Fibroblast of lung (primary cell): ENCODE data around the gene MYADM. TPM values are rescaled to one million over a fixed set of nuclear protein-coding genes. Genes with fewer than 3 reads are reported as not detected.

Experiments
- DNase-seq, 2 donors: peaks; one replicate each; pipeline versions ENCODE4 v3.0.0 to v3.0.0-alpha.2; 2010; ENCODE audit warnings: low read depth in 2 of 2
- H2AFZ ChIP-seq: 2 replicates; pipeline ENCODE4 v1.5.1; 2012; ENCODE audit warnings: low read length, control low read depth, inconsistent platforms
- H3K27ac ChIP-seq: 2 replicates; pipeline ENCODE4 v1.5.1; 2011; ENCODE audit warnings: low read length, control low read depth; ENCODE audit not compliant: insufficient read depth
- H3K27me3 ChIP-seq: 2 replicates; pipeline ENCODE4 v1.5.1; 2011; ENCODE audit warnings: mild to moderate bottlenecking, low read length; ENCODE audit not compliant: control insufficient read depth, insufficient read depth
- H3K36me3 ChIP-seq: 2 replicates; pipeline ENCODE4 v1.5.1; 2011; ENCODE audit warnings: low read length; ENCODE audit not compliant: control insufficient read depth, insufficient read depth
- H3K4me1 ChIP-seq: 2 replicates; pipeline ENCODE4 v1.5.1; 2011; ENCODE audit warnings: low read length; ENCODE audit not compliant: control insufficient read depth, insufficient read depth; ENCODE audit errors: extremely low read depth
- H3K4me2 ChIP-seq: 2 replicates; pipeline ENCODE4 v1.5.1; 2011; ENCODE audit warnings: low read length, control low read depth; ENCODE audit not compliant: insufficient read depth; ENCODE audit errors: extremely low read depth
- H3K4me3 ChIP-seq, 4 experiments: fragments of 200-600 bp in 1 of 4; sonication (generic) in 1 of 4; replicated peaks in 1 of 4; 2 replicates each; pipeline ENCODE4 v1.5.1; 2011 to 2016; ENCODE audit warnings: low read length in 4 of 4, low read depth in 3 of 4, mild to moderate bottlenecking in 3 of 4, control low read depth in 2 of 4, inconsistent platforms in 1 of 4, mixed read lengths in 1 of 4; ENCODE audit not compliant: insufficient read depth in 1 of 4; ENCODE audit errors: control extremely low read depth in 1 of 4
- H3K79me2 ChIP-seq: 2 replicates; pipeline ENCODE4 v1.5.1; 2012; ENCODE audit warnings: mild to moderate bottlenecking, low read length, inconsistent platforms; ENCODE audit not compliant: control insufficient read depth, insufficient read depth
- H3K9ac ChIP-seq: 2 replicates; pipeline ENCODE4 v1.5.1; 2011; ENCODE audit warnings: mild to moderate bottlenecking, low read length, control low read depth; ENCODE audit not compliant: insufficient read depth
- H3K9me3 ChIP-seq: 2 replicates; pipeline ENCODE4 v1.5.1; 2012; ENCODE audit warnings: low read depth, low read length; ENCODE audit not compliant: control insufficient read depth, insufficient read depth
- H4K20me1 ChIP-seq: 2 replicates; pipeline ENCODE4 v1.5.1; 2011; ENCODE audit warnings: low read length; ENCODE audit not compliant: control insufficient read depth, insufficient read depth; ENCODE audit errors: extremely low read depth
- EZH2 ChIP-seq: IDR thresholded peaks from 2 replicates; pipeline ENCODE4 v1.5.1; 2012; ENCODE audit warnings: low read length, control low read depth, mild to moderate bottlenecking; ENCODE audit errors: missing control alignments
- polyA plus RNA-seq, 2 donors: library from polyadenylated mRNA; depleted of rRNA in 1 of 2; stranded (reverse) in 1 of 2; unstranded in 1 of 2; fragments of >200 nt; gene quantifications; 2 replicates each; pipeline ENCODE4 v1.2.1, GENCODE V29; 2011 to 2012; ENCODE audit warnings: missing spikeins in 1 of 2
- total RNA-seq: library from RNA; depleted of rRNA; stranded (reverse); fragments of >200 nt; gene quantifications from 2 replicates; pipeline ENCODE4 v1.2.1, GENCODE V29; 2014
- TF ChIP-seq, protein P1 (sequence below), 2 donors: IDR thresholded peaks in 1 of 2; conservative IDR thresholded peaks in 1 of 2; 1 replicate in 1 of 2; 2 replicates in 1 of 2; pipeline ENCODE4 v1.5.1; 2011 to 2012; ENCODE audit warnings: low read length in 2 of 2, control low read depth in 1 of 2, inconsistent platforms in 1 of 2, low read depth in 1 of 2, mild to moderate bottlenecking in 1 of 2

MYADM gene
- total and polyA plus RNA-seq, 2 donors (not counting 1 experiment from before 2014, with no cell fraction given), result 9.1 to 51.5 TPM

DNA sequence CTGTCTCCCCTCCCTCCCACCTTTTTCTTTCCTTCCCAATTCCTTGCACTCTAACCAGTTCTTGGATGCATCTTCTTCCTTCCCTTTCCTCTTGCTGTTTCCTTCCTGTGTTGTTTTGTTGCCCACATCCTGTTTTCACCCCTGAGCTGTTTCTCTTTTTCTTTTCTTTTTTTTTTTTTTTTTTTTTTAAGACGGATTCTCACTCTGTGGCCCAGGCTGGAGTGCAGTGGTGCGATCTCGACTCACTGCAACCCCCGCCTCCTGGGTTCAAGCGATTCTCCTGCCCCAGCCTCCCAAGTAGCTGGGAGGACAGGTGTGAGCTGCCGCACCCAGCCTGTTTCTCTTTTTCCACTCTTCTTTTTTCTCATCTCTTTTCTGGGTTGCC lies 6.9 kb downstream of the MYADM start:
- Histone ChIP-seq H3K4me1 (peaks cover 5% of the 10 kb centered on the region), H2AFZ (no peak overlapping the region), H3K4me2 (no peak overlapping the region), H3K27ac (no peak overlapping the region), H3K9ac (no peak overlapping the region), H3K4me3 (no peak overlapping the region), H4K20me1 (no peaks in the 10 kb centered on the region), H3K9me3 (no peaks in the 10 kb centered on the region), H3K27me3 (peaks cover 1% of the 10 kb centered on the region), H3K79me2 (peaks cover 20% of the 10 kb centered on the region), H3K36me3 (peaks cover 18% of the 10 kb centered on the region)
- no peak for DNase-seq
- TF ChIP-seq EZH2, result no peak
- TF ChIP-seq, protein P1, sequence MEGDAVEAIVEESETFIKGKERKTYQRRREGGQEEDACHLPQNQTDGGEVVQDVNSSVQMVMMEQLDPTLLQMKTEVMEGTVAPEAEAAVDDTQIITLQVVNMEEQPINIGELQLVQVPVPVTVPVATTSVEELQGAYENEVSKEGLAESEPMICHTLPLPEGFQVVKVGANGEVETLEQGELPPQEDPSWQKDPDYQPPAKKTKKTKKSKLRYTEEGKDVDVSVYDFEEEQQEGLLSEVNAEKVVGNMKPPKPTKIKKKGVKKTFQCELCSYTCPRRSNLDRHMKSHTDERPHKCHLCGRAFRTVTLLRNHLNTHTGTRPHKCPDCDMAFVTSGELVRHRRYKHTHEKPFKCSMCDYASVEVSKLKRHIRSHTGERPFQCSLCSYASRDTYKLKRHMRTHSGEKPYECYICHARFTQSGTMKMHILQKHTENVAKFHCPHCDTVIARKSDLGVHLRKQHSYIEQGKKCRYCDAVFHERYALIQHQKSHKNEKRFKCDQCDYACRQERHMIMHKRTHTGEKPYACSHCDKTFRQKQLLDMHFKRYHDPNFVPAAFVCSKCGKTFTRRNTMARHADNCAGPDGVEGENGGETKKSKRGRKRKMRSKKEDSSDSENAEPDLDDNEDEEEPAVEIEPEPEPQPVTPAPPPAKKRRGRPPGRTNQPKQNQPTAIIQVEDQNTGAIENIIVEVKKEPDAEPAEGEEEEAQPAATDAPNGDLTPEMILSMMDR (conservative IDR thresholded peaks at IDR 0.05 in 1 of 2, IDR thresholded peaks at IDR 0.05 in 1 of 2; ENCODE audit: low read depth in 1 of 2, low read length in 2 of 2), result no peak

DNA sequence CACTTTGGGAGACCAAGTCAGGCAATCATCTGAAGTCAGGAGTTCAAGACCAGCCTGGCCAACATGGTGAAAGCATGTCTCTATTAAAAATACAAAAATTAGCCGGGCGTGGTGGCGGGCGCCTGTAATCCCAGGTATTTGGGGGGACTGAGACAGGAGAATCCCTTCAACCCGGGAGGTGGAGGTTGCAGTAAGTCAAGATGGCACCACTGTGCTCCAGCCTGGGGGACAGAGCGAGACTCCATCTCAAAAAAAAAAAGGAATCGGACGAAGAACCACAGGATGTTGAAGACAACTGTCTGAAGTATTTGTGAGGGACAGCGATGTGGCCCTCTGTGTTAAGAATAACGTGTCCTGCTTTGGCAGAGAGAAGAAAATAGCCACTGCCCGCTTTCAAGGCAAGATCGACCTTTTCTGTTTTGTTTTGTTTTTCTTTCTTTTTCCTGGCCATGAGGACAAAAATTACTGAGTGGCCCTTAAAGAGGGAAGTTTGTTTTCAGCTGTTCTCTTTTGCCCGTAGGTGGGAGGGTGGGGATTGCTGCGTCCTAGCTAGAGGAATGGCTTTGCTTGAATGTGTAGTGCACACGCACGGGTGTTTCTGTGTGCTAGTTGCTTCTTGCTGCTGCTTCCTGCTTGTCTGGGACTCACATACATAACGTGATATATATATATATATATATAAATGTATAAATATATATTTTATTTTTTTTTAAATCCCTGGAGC lies 8.1 kb downstream of the MYADM start:
- peaks cover 14% of the 10 kb centered on the region for H3K79me2 ChIP-seq
- no peak overlapping the region for H3K4me2 ChIP-seq
- peaks cover 13% of the 10 kb centered on the region for H3K27me3 ChIP-seq
- no peaks in the 10 kb centered on the region for H4K20me1 ChIP-seq
- no peak overlapping the region for H2AFZ ChIP-seq
- TF ChIP-seq, protein P1 (conservative IDR thresholded peaks at IDR 0.05 in 1 of 2, IDR thresholded peaks at IDR 0.05 in 1 of 2; ENCODE audit: low read depth in 1 of 2, low read length in 2 of 2), result no peak
- TF ChIP-seq EZH2, result no peak
- peaks cover 15% of the 10 kb centered on the region for H3K36me3 ChIP-seq
- H3K4me1 ChIP-seq, result peaks cover 6% of the 10 kb centered on the region
- no peak overlapping the region for H3K4me3 ChIP-seq
- no peaks in the 10 kb centered on the region for H3K9me3 ChIP-seq
- DNase-seq, result no peak
- no peak overlapping the region for H3K27ac ChIP-seq
- no peak overlapping the region for H3K9ac ChIP-seq

DNA sequence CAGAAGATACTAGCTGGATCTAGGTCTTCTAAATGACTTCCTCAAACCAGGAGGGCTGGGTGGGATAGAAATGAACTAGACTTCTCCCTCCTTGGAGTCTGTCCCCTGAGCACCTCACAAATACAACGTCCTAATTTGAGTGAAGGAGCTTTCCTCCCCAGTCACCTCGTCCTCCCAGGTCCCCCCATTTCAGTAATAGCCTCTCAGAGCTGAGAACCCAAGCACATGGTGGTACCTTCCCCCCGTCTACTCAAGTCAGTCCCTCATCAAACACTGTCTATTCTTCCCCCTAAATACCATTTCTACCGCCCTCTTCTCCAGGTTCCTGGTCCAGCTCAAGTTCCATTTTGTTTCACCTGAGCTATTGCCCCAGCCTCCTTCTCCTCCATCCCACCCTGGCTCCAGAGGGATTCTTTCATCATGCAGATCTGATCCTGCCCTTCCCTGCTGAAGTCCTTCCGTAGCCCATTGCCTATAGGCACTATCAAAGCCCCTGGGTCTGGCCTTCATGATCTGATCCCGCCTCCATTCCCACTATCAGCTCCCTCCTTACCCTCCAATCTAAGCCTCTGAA lies 9.1 kb downstream of the MYADM start:
- no peaks in the 10 kb centered on the region for H4K20me1 ChIP-seq
- H2AFZ ChIP-seq, result no peak overlapping the region
- no peak for DNase-seq

More for the DNA sequence above, 9.1 kb downstream of the MYADM start:
- Histone ChIP-seq H3K4me2 (no peak overlapping the region), H3K36me3 (peaks cover 15% of the 10 kb centered on the region), H3K9me3 (no peaks in the 10 kb centered on the region), H3K27me3 (peaks cover 22% of the 10 kb centered on the region), H3K4me3 (no peak overlapping the region), H3K27ac (no peak overlapping the region), H3K79me2 (peaks cover 11% of the 10 kb centered on the region), H3K9ac (no peak overlapping the region), H3K4me1 (peaks cover 8% of the 10 kb centered on the region)
- TF ChIP-seq EZH2, result no peak
- TF ChIP-seq, protein P1 (conservative IDR thresholded peaks at IDR 0.05 in 1 of 2, IDR thresholded peaks at IDR 0.05 in 1 of 2; ENCODE audit: low read depth in 1 of 2, low read length in 2 of 2), result no peak
